Pancreas (tissue), 10 donors: ENCODE data around the gene FGFBP2. TPM values are rescaled to one million over a fixed set of nuclear protein-coding genes. Genes with fewer than 3 reads are reported as not detected.
A peak's percentile ranks its signal among the peaks of the same experiment; 100 is the strongest.
"Not testable (repeated sequence)": the region's sequence is repeated elsewhere in the genome, so short reads cannot be mapped to it uniquely, and the experiment has no call there.

Source experiments
- ATAC-seq, 4 donors: fragments of 200-7000 bp; cut with Tn5 transposase; one replicate each; pipeline versions ENCODE4 v1.8.0 to v1.9.1; 2020; ENCODE audit warnings: mild to moderate bottlenecking in 4 of 4, moderate library complexity in 4 of 4
- DNase-seq, 6 donors: peaks; one replicate each; pipeline ENCODE4 v3.0.0-alpha.2; 2020
- FAIRE-seq: peaks from 2 replicates; lab custom pipeline; 2012; peaks lifted over from hg19 to GRCh38; lab: Jason Lieb, UNC
- H3K27ac ChIP-seq, 4 donors: fragments of 200-600 bp; sonication (generic); 1 replicate in 3 of 4; 2 replicates in 1 of 4; pipeline versions ENCODE4 v1.5.0 to v1.8.0; 2020
- H3K27me3 ChIP-seq, 4 donors: fragments of 200-600 bp; one replicate each; pipeline ENCODE4 v1.8.0; 2021
- H3K36me3 ChIP-seq, 3 donors: fragments of 200-600 bp; sonication (generic) in 1 of 3; one replicate each; pipeline versions ENCODE4 v1.5.0 to v1.8.0; 2020 to 2021
- H3K4me1 ChIP-seq, 3 donors: fragments of 200-600 bp; one replicate each; pipeline ENCODE4 v1.8.0; 2021
- H3K4me3 ChIP-seq, 4 donors: fragments of 200-600 bp; sonication (generic) in 2 of 4; one replicate each; pipeline versions ENCODE4 v1.5.0 to v1.8.0; 2020 to 2021
- H3K9me3 ChIP-seq, 4 donors: fragments of 200-600 bp; one replicate each; pipeline ENCODE4 v1.8.0; 2021
- CTCF ChIP-seq, 4 donors: fragments of 200-600 bp; sonication (generic) in 3 of 4; IDR thresholded peaks; one replicate each; pipeline versions ENCODE4 v1.5.0 to v1.8.0; 2021; ENCODE audit warnings: antibody characterized with exemption in 4 of 4
- WGBS, 2 donors: extraction: QIAGEN DNeasy Blood & Tissue Kit; methylation state at CpG; one replicate each; pipeline ENCODE4 v1.1.7; 2013; 5-methylcytosine and 5-hydroxymethylcytosine counted together
- intact Hi-C, 3 donors: fragments of 100-400 bp; cut with DNase I; formaldehyde crosslinking; loops; one replicate each; pipeline versions ENCODE4 v1.11.1 to v1.14.2; 2022
- polyA plus RNA-seq, 2 donors: library from polyadenylated mRNA; stranded (reverse); fragments of 200-250 nt; gene quantifications; one replicate each; pipeline ENCODE4 v1.2.3, GENCODE V29; 2013
- total RNA-seq, 6 donors: library from RNA; stranded (reverse); fragmentation: NEBNext Ultra II Directional in 4 of 6; extraction: Animal tissue kit (Norgen Biotek cat#: 25700) in 4 of 6; gene quantifications; one replicate each; pipeline versions ENCODE4 v1.2.1 to v1.2.4, GENCODE V29; 2021 to 2023
- donor health status: healthy with polysubstance abuse.
- donor health status: DM: no; HTN: no; CAD: no; lungs with moderate emphysema.
- donor health status: DM: no; HTN: no; CAD: no.
- donor health status: control.
- donor health status: control.
- donor health status: Bipolar disorder and iron deficiency.
- donor health status: DM: yes; HTN: yes; CAD: no.
- donor health status: DM: no; HTN: no; CAD: no.
- donor health status: DM: no; HTN: no; CAD: no.
- donor health status: DM: yes; HTN: yes; CAD: no.

Gene FGFBP2
- total and polyA plus RNA-seq, 8 donors: 0.13 to 0.92 (median 0.34) TPM; not detected in 5

GRCh38 chr4:15917297-15917696 lies 45.7 kb downstream of the FGFBP2 start:
- Histone ChIP-seq H3K36me3 (no peaks in the 10 kb centered on the region), H3K4me3 (no peak overlapping the region), H3K4me1 (no peaks in the 10 kb centered on the region), H3K27me3 (no peaks in the 10 kb centered on the region), H3K9me3 (no peaks in the 10 kb centered on the region), H3K27ac (no peak overlapping the region)
- whole genome bisulfite sequencing, 2 donors: 60 to 83% methylated on average over 2 of the region's 2 CpGs
- no peak for FAIRE-seq
- intact Hi-C loops: no loop called here
- no peak for ATAC-seq
- no peak for TF ChIP-seq CTCF (IDR thresholded peaks at IDR 0.05)
- no peak for DNase-seq

GRCh38 chr4:15916358-15916757 lies 46.6 kb downstream of the FGFBP2 start:
- H3K4me1 ChIP-seq, FAIRE-seq, intact Hi-C loops, ATAC-seq, H3K27me3 ChIP-seq, H3K9me3 ChIP-seq, H3K4me3 ChIP-seq, H3K27ac ChIP-seq, DNase-seq, H3K36me3 ChIP-seq: not testable (repeated sequence)
- 81 to 82% methylated on average over 9 of the region's 9 CpGs for WGBS, 2 donors

DNA sequence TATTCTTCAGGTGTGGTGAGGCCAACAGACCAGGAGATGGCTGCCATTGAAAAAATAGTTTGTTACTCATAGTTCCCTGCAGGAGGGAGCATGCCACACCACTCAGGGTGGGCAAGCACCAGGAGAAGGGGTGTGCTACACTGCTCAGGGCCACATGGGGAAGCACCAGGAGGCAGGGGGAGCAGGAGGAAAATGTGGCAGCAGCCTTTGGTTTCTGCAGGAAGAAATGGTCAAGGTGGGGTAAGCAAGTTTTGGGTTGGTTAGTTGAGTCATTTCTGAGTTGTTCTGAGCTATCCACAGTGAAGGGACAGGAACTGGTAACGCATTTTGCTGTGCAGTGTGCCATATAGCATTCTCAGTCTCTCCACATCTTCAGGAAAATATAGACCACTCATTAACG lies 48.2 kb downstream of the FGFBP2 start:
- Histone ChIP-seq H3K9me3 (no peaks in the 10 kb centered on the region), H3K27ac (no peak overlapping the region), H3K36me3 (no peaks in the 10 kb centered on the region), H3K27me3 (no peaks in the 10 kb centered on the region), H3K4me3 (no peak overlapping the region), H3K4me1 (no peaks in the 10 kb centered on the region)
- no peak for DNase-seq
- intact Hi-C loops: no loop called here
- FAIRE-seq: no peak
- 53 to 63% methylated on average over 2 of the region's 2 CpGs for whole genome bisulfite sequencing, 2 donors
- no peak for TF ChIP-seq CTCF (IDR thresholded peaks at IDR 0.05)
- ATAC-seq: no peak

DNA sequence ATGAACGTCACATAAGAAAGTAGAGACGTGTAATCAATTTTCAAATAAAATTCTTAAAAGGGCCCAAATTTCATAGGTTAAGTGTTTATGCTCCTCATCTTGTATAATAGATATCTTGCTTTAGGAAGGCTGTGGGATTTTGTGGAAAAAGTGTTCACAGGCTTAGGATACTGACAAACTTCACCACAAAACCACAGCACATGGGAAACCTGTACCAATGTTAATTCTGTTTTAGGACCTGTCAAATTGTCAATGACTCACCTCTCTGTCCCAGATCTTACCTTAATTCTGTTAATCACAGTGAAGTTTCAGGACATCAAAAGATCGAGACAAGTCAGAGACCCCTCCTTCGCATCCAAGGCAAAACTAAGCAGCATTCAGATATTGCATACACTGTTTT lies 48.7 kb downstream of the FGFBP2 start:
- no peaks in the 10 kb centered on the region for H3K27me3 ChIP-seq
- H3K4me1 ChIP-seq: no peaks in the 10 kb centered on the region
- 73 to 86% methylated on average over 4 of the region's 4 CpGs for WGBS, 2 donors
- no peak for TF ChIP-seq CTCF (IDR thresholded peaks at IDR 0.05)
- no peaks in the 10 kb centered on the region for H3K36me3 ChIP-seq
- intact Hi-C loops: no loop called here
- FAIRE-seq (no peak), DNase-seq (no peak), ATAC-seq (no peak)
- peak overlapping the region in 2 of 4 donors; percentile 15 to 23 for H3K27ac ChIP-seq
- no peaks in the 10 kb centered on the region for H3K9me3 ChIP-seq
- H3K4me3 ChIP-seq: no peak overlapping the region

GRCh38 chr4:15913631-15913970 lies 49.4 kb downstream of the FGFBP2 start:
- H3K4me3 ChIP-seq: no peak overlapping the region
- peak in 3 of 4 donors; percentile 69 to 72 (median 71) for ATAC-seq
- no peaks in the 10 kb centered on the region for H3K9me3 ChIP-seq
- peak overlapping the region in 2 of 4 donors; percentile 15 to 23 for H3K27ac ChIP-seq
- DNase-seq: no peak
- H3K36me3 ChIP-seq: no peaks in the 10 kb centered on the region
- intact Hi-C loops: no loop called here
- H3K27me3 ChIP-seq: no peaks in the 10 kb centered on the region
- WGBS, 2 donors: 26 to 37% methylated on average over 2 of the region's 2 CpGs
- no peak for TF ChIP-seq CTCF (IDR thresholded peaks at IDR 0.05)
- no peaks in the 10 kb centered on the region for H3K4me1 ChIP-seq
- no peak for FAIRE-seq
